ENCODE data around the gene NRIP2.
"Not testable (repeated sequence)": the region's sequence is repeated elsewhere in the genome, so short reads cannot be mapped to it uniquely, and the experiment has no call there.

The NRIP2 gene

DNA sequence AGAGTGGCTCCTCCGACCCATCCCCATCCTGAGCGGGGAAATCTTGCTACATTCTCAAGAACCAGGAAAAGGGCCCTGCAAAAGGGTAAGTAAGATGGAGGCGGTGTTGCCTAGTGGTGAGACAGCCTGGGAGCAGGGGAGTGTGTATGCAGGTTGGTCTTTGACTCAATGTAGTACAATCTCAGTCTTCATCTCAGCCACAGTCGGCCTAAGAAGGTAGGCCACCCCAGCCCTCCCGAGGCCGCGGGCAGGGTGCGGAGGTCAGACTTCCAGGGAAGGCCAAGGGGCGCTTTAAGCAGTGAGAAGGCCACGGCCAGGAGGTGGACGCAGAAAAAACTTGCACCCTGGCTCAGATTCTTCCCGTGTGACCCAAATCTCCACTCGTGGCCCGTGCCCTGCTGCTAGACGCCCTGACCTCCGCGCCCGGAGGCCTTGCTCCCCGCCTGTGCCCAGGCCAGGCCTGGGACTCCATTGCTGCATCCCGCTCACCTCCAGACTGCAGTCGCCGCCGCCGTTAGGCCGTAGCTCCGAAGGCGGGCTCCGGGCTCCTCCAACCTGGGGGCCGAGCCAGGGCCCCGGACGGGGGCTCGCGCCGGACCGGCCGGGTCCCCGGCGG, 41.7 kb upstream of the NRIP2 start:
- POLR2A ChIA-PET = interaction anchor here (0.6 to 2.7 kb wide), 11 partner anchors 8 to 129 kb away, joined by 3 to 23 read pairs (median 4); partner anchors contain the start of gene TULP3
- peak; percentile 44 for DNase-seq (ENCODE audit: extremely low spot score)
- TF ChIP-seq TARDBP (IDR thresholded peaks at IDR 0.05) = no peak
- no peak for TF ChIP-seq BHLHE40 (IDR thresholded peaks at IDR 0.05; ENCODE audit: borderline replicate concordance)
- no peak for TF ChIP-seq FOXM1 (IDR thresholded peaks at IDR 0.05; ENCODE audit: borderline replicate concordance)
- no peak for TF ChIP-seq CTBP1 (IDR thresholded peaks at IDR 0.05; ENCODE audit: borderline replicate concordance)
- TF ChIP-seq NFRKB (IDR thresholded peaks at IDR 0.05) = no peak
- no peak for TF ChIP-seq ELF4 (IDR thresholded peaks at IDR 0.05)
- no peak for TF ChIP-seq L3MBTL2 (conservative IDR thresholded peaks at IDR 0.05)
- TF ChIP-seq ZNF384 (IDR thresholded peaks at IDR 0.05) = no peak
- TF ChIP-seq, protein P1, sequence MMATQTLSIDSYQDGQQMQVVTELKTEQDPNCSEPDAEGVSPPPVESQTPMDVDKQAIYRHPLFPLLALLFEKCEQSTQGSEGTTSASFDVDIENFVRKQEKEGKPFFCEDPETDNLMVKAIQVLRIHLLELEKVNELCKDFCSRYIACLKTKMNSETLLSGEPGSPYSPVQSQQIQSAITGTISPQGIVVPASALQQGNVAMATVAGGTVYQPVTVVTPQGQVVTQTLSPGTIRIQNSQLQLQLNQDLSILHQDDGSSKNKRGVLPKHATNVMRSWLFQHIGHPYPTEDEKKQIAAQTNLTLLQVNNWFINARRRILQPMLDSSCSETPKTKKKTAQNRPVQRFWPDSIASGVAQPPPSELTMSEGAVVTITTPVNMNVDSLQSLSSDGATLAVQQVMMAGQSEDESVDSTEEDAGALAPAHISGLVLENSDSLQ (IDR thresholded peaks at IDR 0.05) = no peak
- TF ChIP-seq ARNT (IDR thresholded peaks at IDR 0.05) = no peak
- TF ChIP-seq FOXK2 (IDR thresholded peaks at IDR 0.05) = no peak
- no peak for TF ChIP-seq HDGF (IDR thresholded peaks at IDR 0.05; ENCODE audit: borderline replicate concordance)
- no peak for TF ChIP-seq SUZ12 (IDR thresholded peaks at IDR 0.05)
- no peak for TF ChIP-seq FOXA1 (IDR thresholded peaks at IDR 0.05)
- TF ChIP-seq SP1 (IDR thresholded peaks at IDR 0.05) = no peak
- TF ChIP-seq LEF1 (IDR thresholded peaks at IDR 0.05; ENCODE audit: borderline replicate concordance) = no peak
- CTCF ChIA-PET = interaction anchor here (1.4 kb wide), 1 partner anchor 8 kb away, joined by 8 read pairs; no protein-coding TSS in a partner anchor

DNA sequence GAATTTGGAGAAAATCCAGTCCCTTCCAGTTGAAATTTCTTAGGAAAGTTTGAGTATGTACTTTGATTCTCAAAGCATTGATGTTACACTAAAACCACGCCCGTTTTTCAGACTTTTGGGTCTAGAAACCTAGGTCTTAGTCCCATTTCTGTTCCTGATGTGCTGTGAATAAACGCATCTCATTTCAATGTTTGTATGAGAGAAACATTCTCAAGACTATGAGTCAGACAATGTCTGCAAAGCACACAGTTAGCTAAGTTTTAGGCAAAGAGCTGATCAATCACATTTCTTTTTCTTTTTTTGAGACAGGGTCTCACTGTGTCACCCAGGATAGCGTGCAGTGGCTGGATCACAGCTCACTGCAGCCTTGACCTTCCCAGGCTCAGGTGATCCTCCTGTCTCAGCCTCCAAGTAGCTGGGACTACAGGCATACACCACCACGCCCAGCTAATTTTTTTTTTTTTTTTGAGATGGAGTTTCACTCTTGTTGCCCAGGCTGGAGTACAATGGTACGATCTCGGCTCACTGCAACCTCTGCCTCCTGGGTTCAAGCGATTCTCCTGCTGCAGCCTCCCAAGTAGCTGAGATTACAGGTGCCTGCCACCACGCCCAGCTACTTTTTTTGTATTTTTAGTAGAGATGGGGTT, 34.3 kb upstream of the NRIP2 start:
- POLR2A ChIA-PET; CTCF ChIA-PET; DNase-seq (ENCODE audit: extremely low spot score): not testable (repeated sequence)

DNA sequence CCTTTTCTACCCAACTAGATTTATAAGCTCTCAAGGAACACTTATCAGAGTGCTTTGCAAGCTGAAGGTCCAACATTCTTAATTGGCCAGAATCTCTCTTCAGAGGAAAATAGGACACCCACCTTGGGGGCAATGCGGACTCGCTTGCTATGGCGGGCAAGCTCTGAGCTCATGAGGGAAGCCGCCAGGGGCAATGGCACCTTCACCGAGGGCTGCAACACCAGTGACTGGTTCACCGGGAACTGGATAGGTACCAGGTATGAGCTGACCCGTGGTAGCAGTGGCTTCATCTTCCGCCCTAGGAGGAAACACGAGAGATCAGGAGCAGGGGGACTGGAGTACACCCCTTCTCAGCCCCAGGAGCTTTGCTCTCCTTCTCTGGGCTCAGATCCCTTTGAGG, 29.4 kb upstream of the NRIP2 start:
- DNase-seq (ENCODE audit: extremely low spot score) = no peak
- TF ChIP-seq NFRKB (IDR thresholded peaks at IDR 0.05) (no peak), CTBP1 (IDR thresholded peaks at IDR 0.05; ENCODE audit: borderline replicate concordance) (no peak), FOXK2 (IDR thresholded peaks at IDR 0.05) (no peak), BHLHE40 (IDR thresholded peaks at IDR 0.05; ENCODE audit: borderline replicate concordance) (no peak), FOXA1 (IDR thresholded peaks at IDR 0.05) (no peak), ARNT (IDR thresholded peaks at IDR 0.05) (no peak), ELF4 (IDR thresholded peaks at IDR 0.05) (no peak), ZNF384 (IDR thresholded peaks at IDR 0.05) (no peak), FOXM1 (IDR thresholded peaks at IDR 0.05; ENCODE audit: borderline replicate concordance) (no peak), SUZ12 (IDR thresholded peaks at IDR 0.05) (no peak)
- ChIA-PET CTCF (interaction anchor here (0.8 to 1.3 kb wide), 2 partner anchors 10 to 11 kb away, joined by 4 read pairs; no protein-coding TSS in a partner anchor), POLR2A (interaction anchor here (2.0 kb wide), 1 partner anchor 13 kb away, joined by 10 read pairs; the partner anchor contains the start of genes FOXM1 and RHNO1)

DNA sequence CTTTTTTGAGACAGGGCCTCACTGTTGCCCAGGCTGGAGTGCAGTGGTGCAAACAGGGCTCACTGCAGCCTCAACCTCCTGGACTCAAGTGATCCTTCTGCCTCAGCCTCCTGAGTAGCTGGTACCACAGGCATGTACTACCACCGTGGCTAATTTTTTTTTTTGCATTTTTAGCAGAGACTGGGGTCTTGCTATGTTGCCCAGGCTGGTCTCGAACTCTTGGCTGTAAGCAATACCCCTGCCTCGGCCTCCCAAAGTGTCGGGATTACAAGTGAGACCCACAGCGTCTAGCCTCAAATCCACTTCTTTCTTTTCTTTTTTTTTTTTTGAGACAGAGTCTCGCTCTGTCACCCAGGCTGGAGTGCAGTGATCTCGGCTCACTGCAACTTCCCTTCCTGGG, 28.6 kb upstream of the NRIP2 start:
- POLR2A ChIA-PET = interaction anchor here (1.3 to 2.0 kb wide), 2 partner anchors 13 to 14 kb away, joined by 3 to 10 read pairs; partner anchors contain the start of genes FOXM1 and RHNO1
- CTCF ChIA-PET = interaction anchor here (1.3 kb wide), 1 partner anchor 10 kb away, joined by 4 read pairs; no protein-coding TSS in a partner anchor
- not testable (repeated sequence) for DNase-seq (ENCODE audit: extremely low spot score)

DNA sequence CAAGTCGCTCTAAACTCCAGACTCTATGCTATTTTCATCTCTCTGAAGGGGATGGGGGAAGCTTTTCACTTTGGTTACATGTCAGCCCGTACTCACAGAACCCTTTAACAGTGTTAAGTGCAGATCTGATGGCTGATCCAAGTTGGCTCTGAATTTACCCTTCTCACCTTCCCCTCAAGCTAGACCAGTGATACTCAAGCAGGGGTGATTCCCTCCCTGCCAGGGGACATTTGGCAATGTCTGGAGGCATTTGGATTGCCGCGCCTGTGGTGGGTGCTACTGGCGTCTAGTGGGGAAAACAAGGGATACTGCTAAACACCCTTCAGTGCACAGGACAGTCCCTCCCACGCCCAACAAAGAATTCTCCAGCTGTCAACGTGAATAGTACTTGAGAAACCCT, 28.0 kb upstream of the NRIP2 start:
- TF ChIP-seq, protein P1 (IDR thresholded peaks at IDR 0.05) = no peak
- no peak for TF ChIP-seq BHLHE40 (IDR thresholded peaks at IDR 0.05; ENCODE audit: borderline replicate concordance)
- no peak for TF ChIP-seq TARDBP (IDR thresholded peaks at IDR 0.05)
- no peak for TF ChIP-seq ARNT (IDR thresholded peaks at IDR 0.05)
- TF ChIP-seq L3MBTL2 (conservative IDR thresholded peaks at IDR 0.05) = no peak
- TF ChIP-seq ZNF384 (IDR thresholded peaks at IDR 0.05) = no peak
- TF ChIP-seq FOXA1 (IDR thresholded peaks at IDR 0.05) = no peak
- TF ChIP-seq NFRKB (IDR thresholded peaks at IDR 0.05) = no peak
- TF ChIP-seq FOXK2 (IDR thresholded peaks at IDR 0.05) = no peak
- TF ChIP-seq FOXM1 (IDR thresholded peaks at IDR 0.05; ENCODE audit: borderline replicate concordance) = no peak
- no peak for TF ChIP-seq SP1 (IDR thresholded peaks at IDR 0.05)
- no peak for TF ChIP-seq ELF4 (IDR thresholded peaks at IDR 0.05)
- no peak for TF ChIP-seq LEF1 (IDR thresholded peaks at IDR 0.05; ENCODE audit: borderline replicate concordance)
- no peak for TF ChIP-seq SUZ12 (IDR thresholded peaks at IDR 0.05)
- TF ChIP-seq CTBP1 (IDR thresholded peaks at IDR 0.05; ENCODE audit: borderline replicate concordance) = no peak
- CTCF ChIA-PET = no interaction called here
- no peak for DNase-seq (ENCODE audit: extremely low spot score)
- POLR2A ChIA-PET = interaction anchor here (1.3 kb wide), 1 partner anchor 14 kb away, joined by 3 read pairs; the partner anchor contains the start of genes FOXM1 and RHNO1

DNA sequence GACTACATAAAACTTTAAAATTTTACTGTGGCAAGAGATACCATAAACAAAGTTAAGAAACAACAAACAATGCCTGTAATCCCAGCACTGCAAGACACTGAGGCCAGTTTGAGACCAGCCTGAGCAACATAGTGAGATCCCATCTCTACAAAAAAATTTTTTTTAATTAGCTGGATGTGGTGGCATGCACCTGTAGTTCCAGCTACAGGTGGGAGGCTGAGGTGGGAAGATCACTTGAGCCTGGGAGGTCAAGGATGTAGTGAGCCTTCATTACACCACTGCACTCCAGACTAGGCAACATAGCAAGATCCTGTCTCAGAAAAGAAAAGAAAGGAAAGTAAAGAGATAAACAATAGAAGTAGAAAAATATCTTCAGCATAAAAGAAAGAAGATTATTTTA, 25.3 kb upstream of the NRIP2 start:
- no peak for DNase-seq (ENCODE audit: extremely low spot score)
- TF ChIP-seq BHLHE40 (IDR thresholded peaks at IDR 0.05; ENCODE audit: borderline replicate concordance) (no peak), NFRKB (IDR thresholded peaks at IDR 0.05) (no peak), FOXK2 (IDR thresholded peaks at IDR 0.05) (no peak), TARDBP (IDR thresholded peaks at IDR 0.05) (no peak), CTBP1 (IDR thresholded peaks at IDR 0.05; ENCODE audit: borderline replicate concordance) (no peak), SUZ12 (IDR thresholded peaks at IDR 0.05) (no peak), ARNT (IDR thresholded peaks at IDR 0.05) (no peak), HDGF (IDR thresholded peaks at IDR 0.05; ENCODE audit: borderline replicate concordance) (no peak), ELF4 (IDR thresholded peaks at IDR 0.05) (no peak), FOXM1 (IDR thresholded peaks at IDR 0.05; ENCODE audit: borderline replicate concordance) (no peak), LEF1 (IDR thresholded peaks at IDR 0.05; ENCODE audit: borderline replicate concordance) (no peak), L3MBTL2 (conservative IDR thresholded peaks at IDR 0.05) (no peak)
- TF ChIP-seq, protein P1 (IDR thresholded peaks at IDR 0.05) = no peak
- CTCF ChIA-PET = no interaction called here
- POLR2A ChIA-PET = no interaction called here
